Measurements from ENCODE around the gene ZNF750.
A peak's percentile ranks its signal among the peaks of the same experiment; 100 is the strongest.

Gene ZNF750

GRCh38 chr17:82856361-82856760 is 16.5 kb upstream of the ZNF750 start:
- H3K27ac ChIP-seq (ENCODE audit: low read depth, low read length): no peak overlapping the region
- no peaks in the 10 kb centered on the region for H3K36me3 ChIP-seq (ENCODE audit: insufficient read depth, low read length)
- H3K4me3 ChIP-seq (ENCODE audit: low read depth, low read length): no peak overlapping the region
- H3K79me2 ChIP-seq (ENCODE audit: control insufficient read depth, insufficient read depth, low read length, unreplicated experiment): no peaks in the 10 kb centered on the region
- no peak overlapping the region for H2AFZ ChIP-seq (ENCODE audit: low read length, unreplicated experiment)
- H3K27me3 ChIP-seq (ENCODE audit: insufficient read depth, low read length): no peaks in the 10 kb centered on the region
- peaks cover 17% of the 10 kb centered on the region for H3K4me1 ChIP-seq (ENCODE audit: control insufficient read depth, insufficient read depth, low read length, unreplicated experiment)

- Histone ChIP-seq H3K4me3 (ENCODE audit: low read depth, low read length) (no peak overlapping the region), H3K4me1 (ENCODE audit: control insufficient read depth, insufficient read depth, low read length, unreplicated experiment) (peaks cover 4% of the 10 kb centered on the region), H3K27me3 (ENCODE audit: insufficient read depth, low read length) (no peaks in the 10 kb centered on the region), H2AFZ (ENCODE audit: low read length, unreplicated experiment) (no peak overlapping the region), H3K36me3 (ENCODE audit: insufficient read depth, low read length) (no peaks in the 10 kb centered on the region), H3K79me2 (ENCODE audit: control insufficient read depth, insufficient read depth, low read length, unreplicated experiment) (no peaks in the 10 kb centered on the region), H3K27ac (ENCODE audit: low read depth, low read length) (no peak overlapping the region)
Measured at GRCh38 chr17:82854226-82854625, 14.4 kb upstream of the ZNF750 start.

- Histone ChIP-seq H2AFZ (ENCODE audit: low read length, unreplicated experiment) (no peak overlapping the region), H3K4me1 (ENCODE audit: control insufficient read depth, insufficient read depth, low read length, unreplicated experiment) (peaks cover 3% of the 10 kb centered on the region), H3K27ac (ENCODE audit: low read depth, low read length) (no peak overlapping the region), H3K79me2 (ENCODE audit: control insufficient read depth, insufficient read depth, low read length, unreplicated experiment) (no peaks in the 10 kb centered on the region), H3K4me3 (ENCODE audit: low read depth, low read length) (no peak overlapping the region), H3K36me3 (ENCODE audit: insufficient read depth, low read length) (no peaks in the 10 kb centered on the region), H3K27me3 (ENCODE audit: insufficient read depth, low read length) (no peaks in the 10 kb centered on the region)
Measured at GRCh38 chr17:82851381-82851780, 11.6 kb upstream of the ZNF750 start.

- no peaks in the 10 kb centered on the region for H3K79me2 ChIP-seq (ENCODE audit: control insufficient read depth, insufficient read depth, low read length, unreplicated experiment)
- H2AFZ ChIP-seq (ENCODE audit: low read length, unreplicated experiment): no peak overlapping the region
- no peak overlapping the region for H3K27ac ChIP-seq (ENCODE audit: low read depth, low read length)
- no peaks in the 10 kb centered on the region for H3K27me3 ChIP-seq (ENCODE audit: insufficient read depth, low read length)
- no peaks in the 10 kb centered on the region for H3K36me3 ChIP-seq (ENCODE audit: insufficient read depth, low read length)
- no peak overlapping the region for H3K4me3 ChIP-seq (ENCODE audit: low read depth, low read length)
- H3K4me1 ChIP-seq (ENCODE audit: control insufficient read depth, insufficient read depth, low read length, unreplicated experiment): no peaks in the 10 kb centered on the region
Measured at GRCh38 chr17:82849076-82849945, 9.5 kb upstream of the ZNF750 start.

- no peaks in the 10 kb centered on the region for H3K79me2 ChIP-seq (ENCODE audit: control insufficient read depth, insufficient read depth, low read length, unreplicated experiment)
- no peaks in the 10 kb centered on the region for H3K36me3 ChIP-seq (ENCODE audit: insufficient read depth, low read length)
- peak overlapping the region; percentile 52 for H3K27ac ChIP-seq (ENCODE audit: low read depth, low read length)
- H3K4me1 ChIP-seq (ENCODE audit: control insufficient read depth, insufficient read depth, low read length, unreplicated experiment): no peaks in the 10 kb centered on the region
- peak overlapping the region; percentile 45 for H3K4me3 ChIP-seq (ENCODE audit: low read depth, low read length)
- H2AFZ ChIP-seq (ENCODE audit: low read length, unreplicated experiment): no peak overlapping the region
- H3K27me3 ChIP-seq (ENCODE audit: insufficient read depth, low read length): no peaks in the 10 kb centered on the region
Measured at GRCh38 chr17:82848022-82848592, 8.3 kb upstream of the ZNF750 start.

- Histone ChIP-seq H2AFZ (ENCODE audit: low read length, unreplicated experiment) (no peak overlapping the region), H3K4me3 (ENCODE audit: low read depth, low read length) (no peak overlapping the region), H3K79me2 (ENCODE audit: control insufficient read depth, insufficient read depth, low read length, unreplicated experiment) (no peaks in the 10 kb centered on the region), H3K4me1 (ENCODE audit: control insufficient read depth, insufficient read depth, low read length, unreplicated experiment) (no peaks in the 10 kb centered on the region), H3K27ac (ENCODE audit: low read depth, low read length) (no peak overlapping the region), H3K36me3 (ENCODE audit: insufficient read depth, low read length) (no peaks in the 10 kb centered on the region), H3K27me3 (ENCODE audit: insufficient read depth, low read length) (no peaks in the 10 kb centered on the region)
Measured at GRCh38 chr17:82846061-82846691, 6.4 kb upstream of the ZNF750 start.

GRCh38 chr17:82845163-82845807 is 5.5 kb upstream of the ZNF750 start:
- Histone ChIP-seq H3K4me1 (ENCODE audit: control insufficient read depth, insufficient read depth, low read length, unreplicated experiment) (no peaks in the 10 kb centered on the region), H3K36me3 (ENCODE audit: insufficient read depth, low read length) (no peaks in the 10 kb centered on the region), H2AFZ (ENCODE audit: low read length, unreplicated experiment) (no peak overlapping the region), H3K27me3 (ENCODE audit: insufficient read depth, low read length) (no peaks in the 10 kb centered on the region), H3K79me2 (ENCODE audit: control insufficient read depth, insufficient read depth, low read length, unreplicated experiment) (no peaks in the 10 kb centered on the region), H3K27ac (ENCODE audit: low read depth, low read length) (no peak overlapping the region), H3K4me3 (ENCODE audit: low read depth, low read length) (no peak overlapping the region)

GRCh38 chr17:82844796-82845162 is 5.0 kb upstream of the ZNF750 start:
- Histone ChIP-seq H3K27ac (ENCODE audit: low read depth, low read length) (no peak overlapping the region), H3K79me2 (ENCODE audit: control insufficient read depth, insufficient read depth, low read length, unreplicated experiment) (no peaks in the 10 kb centered on the region), H2AFZ (ENCODE audit: low read length, unreplicated experiment) (no peak overlapping the region), H3K27me3 (ENCODE audit: insufficient read depth, low read length) (no peaks in the 10 kb centered on the region), H3K36me3 (ENCODE audit: insufficient read depth, low read length) (no peaks in the 10 kb centered on the region), H3K4me3 (ENCODE audit: low read depth, low read length) (no peak overlapping the region), H3K4me1 (ENCODE audit: control insufficient read depth, insufficient read depth, low read length, unreplicated experiment) (no peaks in the 10 kb centered on the region)

GRCh38 chr17:82843904-82844680 is 4.3 kb upstream of the ZNF750 start:
- no peaks in the 10 kb centered on the region for H3K79me2 ChIP-seq (ENCODE audit: control insufficient read depth, insufficient read depth, low read length, unreplicated experiment)
- H2AFZ ChIP-seq (ENCODE audit: low read length, unreplicated experiment): no peak overlapping the region
- no peaks in the 10 kb centered on the region for H3K36me3 ChIP-seq (ENCODE audit: insufficient read depth, low read length)
- no peak overlapping the region for H3K27ac ChIP-seq (ENCODE audit: low read depth, low read length)
- H3K4me1 ChIP-seq (ENCODE audit: control insufficient read depth, insufficient read depth, low read length, unreplicated experiment): no peaks in the 10 kb centered on the region
- H3K27me3 ChIP-seq (ENCODE audit: insufficient read depth, low read length): no peaks in the 10 kb centered on the region
- no peak overlapping the region for H3K4me3 ChIP-seq (ENCODE audit: low read depth, low read length)

GRCh38 chr17:82841921-82842596 is 2.2 kb upstream of the ZNF750 start:
- Histone ChIP-seq H2AFZ (ENCODE audit: low read length, unreplicated experiment) (no peak overlapping the region), H3K4me3 (ENCODE audit: low read depth, low read length) (no peak overlapping the region), H3K4me1 (ENCODE audit: control insufficient read depth, insufficient read depth, low read length, unreplicated experiment) (peaks cover 8% of the 10 kb centered on the region), H3K36me3 (ENCODE audit: insufficient read depth, low read length) (no peaks in the 10 kb centered on the region), H3K27ac (ENCODE audit: low read depth, low read length) (no peak overlapping the region), H3K27me3 (ENCODE audit: insufficient read depth, low read length) (no peaks in the 10 kb centered on the region), H3K79me2 (ENCODE audit: control insufficient read depth, insufficient read depth, low read length, unreplicated experiment) (no peaks in the 10 kb centered on the region)

Measured in ACC112 (cell line).